Neural cell (in vitro differentiated cells): ENCODE results near the gene ADGRG6.

Experiments
- EP300 ChIP-seq: fragments of 450-650 bp; conservative IDR thresholded peaks from 2 replicates; pipeline ENCODE4 v1.6.1; 2014; ENCODE audit warnings: antibody characterized with exemption, mild to moderate bottlenecking, moderate library complexity; ENCODE audit not compliant: poor library complexity, severe bottlenecking
- EZH2 ChIP-seq: fragments of 200-600, 300-800 bp; shearing (Covaris generic), sonication (generic); IDR thresholded peaks from 2 replicates; pipeline ENCODE4 v1.6.1; 2014; ENCODE audit warnings: antibody characterized with exemption, low read length, borderline replicate concordance, mild to moderate bottlenecking; ENCODE audit not compliant: insufficient read depth, poor library complexity, severe bottlenecking
- MXI1 ChIP-seq: fragments of 450-650 bp; conservative IDR thresholded peaks from 2 replicates; pipeline ENCODE4 v1.6.1; 2014; ENCODE audit warnings: antibody characterized with exemption, mild to moderate bottlenecking; ENCODE audit not compliant: poor library complexity, severe bottlenecking
- POLR2AphosphoS5 ChIP-seq: IDR thresholded peaks from 2 replicates; pipeline ENCODE4 v1.6.1; 2012
- RAD21 ChIP-seq: fragments of 450-650 bp; conservative IDR thresholded peaks from 2 replicates; pipeline ENCODE4 v1.6.1; 2014; ENCODE audit warnings: antibody characterized with exemption, mild to moderate bottlenecking, moderate library complexity
- TAF1 ChIP-seq: IDR thresholded peaks from 2 replicates; pipeline ENCODE4 v1.6.1; 2012; ENCODE audit warnings: low read depth
- TF ChIP-seq, protein P1 (sequence below): IDR thresholded peaks from 2 replicates; pipeline ENCODE4 v1.6.1; 2012; ENCODE audit warnings: borderline replicate concordance
- TF ChIP-seq, protein P2 (sequence below): fragments of 450-650 bp; IDR thresholded peaks from 2 replicates; pipeline ENCODE4 v1.5.1; 2014; ENCODE audit warnings: antibody characterized with exemption, mild to moderate bottlenecking, moderate library complexity; ENCODE audit not compliant: poor library complexity, severe bottlenecking

DNA sequence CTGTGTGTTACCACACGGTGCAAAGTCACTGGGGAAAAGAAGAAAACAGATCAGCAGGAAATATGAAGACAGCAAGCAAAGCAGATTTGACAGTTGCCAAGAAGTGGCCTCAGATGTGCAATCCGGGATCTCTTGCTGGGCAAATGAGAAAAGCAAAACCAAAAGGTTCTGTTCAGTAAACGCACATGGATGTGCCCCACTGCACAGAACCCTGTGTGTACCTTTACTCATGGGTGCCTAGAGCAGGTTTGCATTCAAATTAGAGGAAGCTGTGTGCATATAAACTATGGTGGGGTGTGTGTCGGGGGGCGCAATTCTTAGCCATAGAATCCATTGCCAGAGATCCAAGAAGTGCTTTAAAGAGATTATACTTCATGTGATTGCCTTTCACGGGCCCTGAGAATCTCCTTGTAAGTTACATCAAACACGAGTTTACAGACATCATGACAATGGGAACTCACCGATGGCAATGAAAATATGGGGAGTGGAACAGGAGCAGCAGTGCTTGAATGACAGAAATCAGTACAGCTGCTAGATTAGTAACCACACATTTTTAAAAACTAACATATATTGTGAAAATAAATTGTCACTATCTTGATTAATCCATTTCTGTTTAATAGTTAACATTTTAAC is 154.3 kb downstream of the ADGRG6 start:
- TF ChIP-seq POLR2AphosphoS5 (no peak), RAD21 (no peak), TAF1 (no peak), EZH2 (no peak), MXI1 (no peak), EP300 (no peak)
- TF ChIP-seq, protein P1, sequence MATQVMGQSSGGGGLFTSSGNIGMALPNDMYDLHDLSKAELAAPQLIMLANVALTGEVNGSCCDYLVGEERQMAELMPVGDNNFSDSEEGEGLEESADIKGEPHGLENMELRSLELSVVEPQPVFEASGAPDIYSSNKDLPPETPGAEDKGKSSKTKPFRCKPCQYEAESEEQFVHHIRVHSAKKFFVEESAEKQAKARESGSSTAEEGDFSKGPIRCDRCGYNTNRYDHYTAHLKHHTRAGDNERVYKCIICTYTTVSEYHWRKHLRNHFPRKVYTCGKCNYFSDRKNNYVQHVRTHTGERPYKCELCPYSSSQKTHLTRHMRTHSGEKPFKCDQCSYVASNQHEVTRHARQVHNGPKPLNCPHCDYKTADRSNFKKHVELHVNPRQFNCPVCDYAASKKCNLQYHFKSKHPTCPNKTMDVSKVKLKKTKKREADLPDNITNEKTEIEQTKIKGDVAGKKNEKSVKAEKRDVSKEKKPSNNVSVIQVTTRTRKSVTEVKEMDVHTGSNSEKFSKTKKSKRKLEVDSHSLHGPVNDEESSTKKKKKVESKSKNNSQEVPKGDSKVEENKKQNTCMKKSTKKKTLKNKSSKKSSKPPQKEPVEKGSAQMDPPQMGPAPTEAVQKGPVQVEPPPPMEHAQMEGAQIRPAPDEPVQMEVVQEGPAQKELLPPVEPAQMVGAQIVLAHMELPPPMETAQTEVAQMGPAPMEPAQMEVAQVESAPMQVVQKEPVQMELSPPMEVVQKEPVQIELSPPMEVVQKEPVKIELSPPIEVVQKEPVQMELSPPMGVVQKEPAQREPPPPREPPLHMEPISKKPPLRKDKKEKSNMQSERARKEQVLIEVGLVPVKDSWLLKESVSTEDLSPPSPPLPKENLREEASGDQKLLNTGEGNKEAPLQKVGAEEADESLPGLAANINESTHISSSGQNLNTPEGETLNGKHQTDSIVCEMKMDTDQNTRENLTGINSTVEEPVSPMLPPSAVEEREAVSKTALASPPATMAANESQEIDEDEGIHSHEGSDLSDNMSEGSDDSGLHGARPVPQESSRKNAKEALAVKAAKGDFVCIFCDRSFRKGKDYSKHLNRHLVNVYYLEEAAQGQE: no peak
- TF ChIP-seq, protein P2, sequence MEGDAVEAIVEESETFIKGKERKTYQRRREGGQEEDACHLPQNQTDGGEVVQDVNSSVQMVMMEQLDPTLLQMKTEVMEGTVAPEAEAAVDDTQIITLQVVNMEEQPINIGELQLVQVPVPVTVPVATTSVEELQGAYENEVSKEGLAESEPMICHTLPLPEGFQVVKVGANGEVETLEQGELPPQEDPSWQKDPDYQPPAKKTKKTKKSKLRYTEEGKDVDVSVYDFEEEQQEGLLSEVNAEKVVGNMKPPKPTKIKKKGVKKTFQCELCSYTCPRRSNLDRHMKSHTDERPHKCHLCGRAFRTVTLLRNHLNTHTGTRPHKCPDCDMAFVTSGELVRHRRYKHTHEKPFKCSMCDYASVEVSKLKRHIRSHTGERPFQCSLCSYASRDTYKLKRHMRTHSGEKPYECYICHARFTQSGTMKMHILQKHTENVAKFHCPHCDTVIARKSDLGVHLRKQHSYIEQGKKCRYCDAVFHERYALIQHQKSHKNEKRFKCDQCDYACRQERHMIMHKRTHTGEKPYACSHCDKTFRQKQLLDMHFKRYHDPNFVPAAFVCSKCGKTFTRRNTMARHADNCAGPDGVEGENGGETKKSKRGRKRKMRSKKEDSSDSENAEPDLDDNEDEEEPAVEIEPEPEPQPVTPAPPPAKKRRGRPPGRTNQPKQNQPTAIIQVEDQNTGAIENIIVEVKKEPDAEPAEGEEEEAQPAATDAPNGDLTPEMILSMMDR: no peak
